GM12875 (cell line): ENCODE results near the gene ACAP2.

Experiments
- H3K4me3 ChIP-seq: one replicate; pipeline ENCODE4 v1.5.1; 2011; ENCODE audit warnings: low read depth, low read length, control low read depth
- TF ChIP-seq, protein P1 (sequence below): IDR thresholded peaks from 2 replicates; pipeline ENCODE4 v1.5.1; 2011; ENCODE audit warnings: low read depth, mild to moderate bottlenecking, control low read depth, inconsistent platforms, low read length, moderate library complexity, borderline replicate concordance; ENCODE audit not compliant: insufficient read depth

The ACAP2 gene

DNA sequence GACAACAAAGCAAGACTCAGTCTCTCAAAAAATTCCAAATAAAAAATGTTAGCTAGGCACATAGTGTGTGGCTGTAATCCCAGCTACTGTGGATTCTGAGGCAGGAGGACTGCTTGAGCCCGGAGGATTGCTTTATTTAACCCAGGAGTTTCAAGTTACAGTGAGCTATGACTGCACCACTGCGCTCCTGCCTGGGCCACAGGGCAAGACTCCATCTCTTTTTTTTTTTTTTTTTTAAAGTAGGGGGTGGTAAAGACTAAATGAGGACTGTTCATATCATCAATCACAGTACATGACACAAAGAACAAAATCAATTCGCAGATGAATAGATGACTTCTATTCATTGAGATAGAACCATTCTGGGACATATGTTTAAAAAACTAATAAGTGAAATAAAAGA is 48.1 kb downstream of the ACAP2 start:
- H3K4me3 ChIP-seq = no peak overlapping the region
- TF ChIP-seq, protein P1, sequence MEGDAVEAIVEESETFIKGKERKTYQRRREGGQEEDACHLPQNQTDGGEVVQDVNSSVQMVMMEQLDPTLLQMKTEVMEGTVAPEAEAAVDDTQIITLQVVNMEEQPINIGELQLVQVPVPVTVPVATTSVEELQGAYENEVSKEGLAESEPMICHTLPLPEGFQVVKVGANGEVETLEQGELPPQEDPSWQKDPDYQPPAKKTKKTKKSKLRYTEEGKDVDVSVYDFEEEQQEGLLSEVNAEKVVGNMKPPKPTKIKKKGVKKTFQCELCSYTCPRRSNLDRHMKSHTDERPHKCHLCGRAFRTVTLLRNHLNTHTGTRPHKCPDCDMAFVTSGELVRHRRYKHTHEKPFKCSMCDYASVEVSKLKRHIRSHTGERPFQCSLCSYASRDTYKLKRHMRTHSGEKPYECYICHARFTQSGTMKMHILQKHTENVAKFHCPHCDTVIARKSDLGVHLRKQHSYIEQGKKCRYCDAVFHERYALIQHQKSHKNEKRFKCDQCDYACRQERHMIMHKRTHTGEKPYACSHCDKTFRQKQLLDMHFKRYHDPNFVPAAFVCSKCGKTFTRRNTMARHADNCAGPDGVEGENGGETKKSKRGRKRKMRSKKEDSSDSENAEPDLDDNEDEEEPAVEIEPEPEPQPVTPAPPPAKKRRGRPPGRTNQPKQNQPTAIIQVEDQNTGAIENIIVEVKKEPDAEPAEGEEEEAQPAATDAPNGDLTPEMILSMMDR = no peak

DNA sequence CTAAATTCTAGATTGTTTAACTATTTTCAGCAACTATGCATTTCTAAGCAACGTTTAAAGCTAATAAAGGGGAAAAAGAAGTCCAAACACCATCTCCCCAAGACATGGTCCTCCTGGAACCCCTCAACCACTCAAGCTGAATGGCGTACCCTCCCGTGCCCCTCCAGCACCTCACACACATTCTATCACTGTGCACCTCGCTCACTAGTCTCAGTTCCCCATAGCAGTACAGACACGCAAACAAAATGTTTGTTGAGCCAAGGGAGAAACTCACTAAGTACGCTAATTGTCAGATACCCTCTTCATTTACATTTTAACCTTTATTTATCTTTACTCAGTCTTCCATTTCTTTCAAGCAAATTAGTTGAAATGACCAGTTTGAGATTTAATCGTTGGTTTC is 48.8 kb downstream of the ACAP2 start:
- H3K4me3 ChIP-seq = no peak overlapping the region
- TF ChIP-seq, protein P1 = no peak

DNA sequence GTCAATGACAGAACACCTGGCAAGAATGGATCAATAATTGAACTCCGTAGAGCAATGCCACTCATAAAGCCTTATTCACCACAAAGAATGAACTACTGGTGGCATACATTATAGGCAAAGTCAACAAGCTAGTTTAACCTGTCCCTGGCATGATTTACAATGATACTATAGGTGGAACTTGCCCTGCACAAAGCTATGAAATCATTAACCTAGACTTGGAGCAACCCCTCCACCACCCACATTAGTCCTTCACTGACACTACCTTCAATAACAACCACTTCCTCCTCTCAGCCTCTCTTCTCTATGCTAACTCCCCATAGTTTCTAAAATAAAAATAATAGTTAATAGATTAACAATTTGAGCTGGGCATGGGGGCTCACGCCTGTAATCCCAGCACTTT is 54.4 kb downstream of the ACAP2 start:
- TF ChIP-seq, protein P1 = no peak
- H3K4me3 ChIP-seq = no peak overlapping the region

DNA sequence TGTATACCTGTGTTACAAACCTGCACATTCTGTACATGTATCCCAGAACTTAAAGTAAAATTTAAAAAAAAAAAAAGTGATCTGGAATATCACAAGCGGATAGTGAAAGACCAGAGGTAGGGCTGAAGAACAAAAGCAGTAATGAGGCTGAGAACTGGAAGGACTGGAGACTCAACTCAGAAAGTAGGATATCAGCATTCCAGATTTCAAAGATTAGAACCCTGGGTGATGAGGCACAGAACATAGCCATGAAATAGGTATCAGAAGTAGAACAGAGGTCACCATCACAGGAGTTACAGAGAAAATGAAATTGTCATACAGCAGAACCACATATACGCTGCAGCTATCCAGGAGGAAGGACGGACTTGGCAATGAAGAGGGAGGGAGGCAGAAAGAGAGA is 56.1 kb downstream of the ACAP2 start:
- TF ChIP-seq, protein P1 = no peak
- no peak overlapping the region for H3K4me3 ChIP-seq

DNA sequence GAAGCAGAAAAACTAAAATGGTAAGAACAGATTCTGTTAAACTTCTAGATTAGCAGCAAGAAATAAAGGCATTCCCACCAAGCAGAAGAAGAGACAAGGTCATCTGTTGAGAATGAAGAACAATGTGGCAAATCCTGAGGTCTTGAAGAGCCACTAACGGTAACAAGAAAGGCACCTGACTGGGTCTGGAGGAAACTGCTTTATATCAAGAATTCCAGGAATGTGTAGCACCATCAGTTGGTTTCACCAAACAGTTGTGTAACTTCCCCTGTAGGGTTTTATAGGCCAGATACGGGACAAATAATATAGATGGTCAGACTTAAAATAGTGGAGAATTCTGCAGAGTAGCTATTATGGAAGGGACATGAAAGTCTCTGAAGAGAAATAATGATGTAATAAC is 57.3 kb downstream of the ACAP2 start:
- H3K4me3 ChIP-seq = no peak overlapping the region
- TF ChIP-seq, protein P1 = no peak

DNA sequence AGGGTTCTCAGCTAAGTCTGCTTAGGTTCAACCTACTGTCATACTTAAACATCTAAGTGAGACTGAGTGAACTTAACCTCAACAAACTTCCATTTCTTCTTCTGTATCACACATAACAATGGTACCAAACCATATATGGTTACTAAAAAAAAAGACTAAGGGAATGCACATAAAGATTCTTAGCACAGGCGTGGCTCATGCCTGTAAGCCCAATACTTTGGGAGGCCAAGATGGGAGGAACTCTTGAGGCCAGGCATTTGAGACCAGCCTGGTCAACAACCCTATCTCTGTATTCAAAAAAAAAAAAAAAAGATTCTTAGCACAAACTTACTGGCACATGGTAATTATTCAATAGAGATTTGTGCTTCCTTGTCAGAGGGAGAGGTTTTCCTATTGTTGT is 57.9 kb downstream of the ACAP2 start:
- TF ChIP-seq, protein P1 = no peak
- H3K4me3 ChIP-seq = no peak overlapping the region

DNA sequence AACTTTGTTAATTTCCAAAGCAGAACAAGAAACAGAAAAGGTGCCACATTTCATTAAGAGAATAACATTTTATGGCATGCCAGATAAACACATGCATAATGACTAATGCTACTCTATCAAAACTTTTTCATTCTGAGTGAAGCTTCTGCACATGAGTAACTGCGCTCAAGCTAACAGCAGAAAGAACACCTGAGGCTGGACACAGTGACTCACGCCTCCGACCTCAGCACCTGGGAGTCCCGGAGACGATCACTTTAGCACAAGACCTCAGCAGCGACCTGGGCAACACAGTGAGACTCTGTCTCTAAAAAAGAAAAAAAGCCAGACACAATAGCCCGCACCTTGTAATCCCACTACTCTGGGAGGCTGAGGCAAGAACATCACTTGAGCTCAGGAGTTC is 70.6 kb downstream of the ACAP2 start:
- no peak overlapping the region for H3K4me3 ChIP-seq
- TF ChIP-seq, protein P1 = no peak
